K562 (cell line): ENCODE results near the gene RALB. TPM values are rescaled to one million over a fixed set of nuclear protein-coding genes. Genes with fewer than 3 reads are reported as not detected.

Experiments
- ARID3B ChIP-seq: fragments of 250-450 bp; sonication (Bioruptor Pico); IDR thresholded peaks from 2 replicates; pipeline ENCODE4 v1.4.0; 2020; ENCODE audit warnings: borderline replicate concordance
- CEBPB ChIP-seq: fragments of 450-650 bp; IDR thresholded peaks from 2 replicates; pipeline ENCODE4 v1.6.1; 2016; ENCODE audit warnings: missing genetic modification characterization, missing compliant biosample characterization
- ESRRA ChIP-seq: fragments of 450-650 bp; IDR thresholded peaks from 2 replicates; pipeline ENCODE4 v1.6.1; 2014; ENCODE audit warnings: low read depth, mild to moderate bottlenecking, moderate library complexity, borderline replicate concordance
- EWSR1 ChIP-seq: fragments of 450-650 bp; IDR thresholded peaks from 2 replicates; pipeline ENCODE4 v1.6.1; 2018; ENCODE audit warnings: borderline replicate concordance, mild to moderate bottlenecking, low read depth, moderate library complexity; ENCODE audit not compliant: partially characterized antibody
- FOSL1 ChIP-seq: fragments of 200-800 bp; sonication (Bioruptor generic); conservative IDR thresholded peaks from 2 replicates; pipeline ENCODE4 v1.6.1; 2016; ENCODE audit warnings: missing genetic modification characterization, missing compliant biosample characterization
- GTF2E2 ChIP-seq: fragments of 200-800 bp; sonication (Bioruptor generic); IDR thresholded peaks from 2 replicates; pipeline ENCODE4 v1.6.1; 2016; ENCODE audit warnings: missing genetic modification characterization, missing compliant biosample characterization
- NR1H2 ChIP-seq: sonication (generic); formaldehyde crosslinking; IDR thresholded peaks from 2 replicates; pipeline ENCODE4 v1.4.0; 2020; ENCODE audit warnings: mild to moderate bottlenecking, missing genetic modification reagents
- POLR3A ChIP-seq: IDR thresholded peaks from 2 replicates; pipeline ENCODE4 v1.6.1; 2011; ENCODE audit warnings: borderline replicate concordance, mild to moderate bottlenecking, moderate library complexity; ENCODE audit not compliant: insufficient read length, insufficient read depth; ENCODE audit errors: extremely low read depth
- PYGO2 ChIP-seq: fragments of 450-650 bp; IDR thresholded peaks from 2 replicates; pipeline ENCODE4 v1.6.1; 2016; ENCODE audit warnings: mild to moderate bottlenecking, missing genetic modification characterization, moderate library complexity, missing compliant biosample characterization
- RBBP5 ChIP-seq: fragments of 200-600 bp; sonication (generic); IDR thresholded peaks from 2 replicates; pipeline ENCODE4 v1.6.1; 2012; ENCODE audit warnings: borderline replicate concordance, mild to moderate bottlenecking, low read length, control low read depth, inconsistent platforms; ENCODE audit not compliant: insufficient read depth, poor library complexity, severe bottlenecking
- TSC22D4 ChIP-seq: fragments of 450-650 bp; IDR thresholded peaks from 2 replicates; pipeline ENCODE4 v1.6.1; 2016; ENCODE audit warnings: missing genetic modification characterization, missing biosample characterization, control low read depth
- ZFX ChIP-seq: sonication (generic); formaldehyde crosslinking; IDR thresholded peaks from 2 replicates; pipeline ENCODE4 v1.8.0; 2022; ENCODE audit warnings: mild to moderate bottlenecking, missing genetic modification reagents, moderate library complexity
- ZNF12 ChIP-seq: sonication (generic); formaldehyde crosslinking; IDR thresholded peaks from 2 replicates; pipeline ENCODE4 v1.4.0; 2020; ENCODE audit warnings: mild to moderate bottlenecking, missing genetic modification reagents
- ZNF146 ChIP-seq: IDR thresholded peaks from one replicate; pipeline ENCODE4 v1.6.1; 2018; ENCODE audit warnings: missing compliant biosample characterization; ENCODE audit not compliant: unreplicated experiment
- polyA plus RNA-seq, 8 experiments: library from polyadenylated mRNA; depleted of rRNA in 4 of 8; stranded (reverse) in 5 of 8; unstranded in 3 of 8; fragments of >200 nt; fragmentation: Nextera tagmentation in 2 of 8; fragmentation: Illumina TruSeq in 1 of 8; extraction: Ambion mirVana in 2 of 8; extraction: Trizol in 1 of 8; gene quantifications; 2 replicates each; pipeline versions ENCODE4 v1.2.1 to v1.2.3, GENCODE V29; 2011 to 2014; ENCODE audit warnings: inconsistent platforms in 1 of 8, missing spikeins in 1 of 8
- total RNA-seq, 7 experiments: library from RNA; depleted of rRNA in 6 of 7; stranded (reverse); fragments of >200 nt in 6 of 7; fragmentation: Illumina TruSeq in 2 of 7; extraction: Trizol in 2 of 7; gene quantifications; 2 replicates each; pipeline versions ENCODE4 v1.2.1 to v1.2.3, GENCODE V29; 2011 to 2021; ENCODE audit warnings: low replicate concordance in 1 of 7
- TF ChIP-seq, protein P1 (sequence below): sonication (generic); formaldehyde crosslinking; IDR thresholded peaks from 2 replicates; pipeline ENCODE4 v1.8.0; 2022; ENCODE audit warnings: mild to moderate bottlenecking, missing genetic modification reagents
- TF ChIP-seq, protein P2 (sequence below): sonication (generic); formaldehyde crosslinking; IDR thresholded peaks from 2 replicates; pipeline ENCODE4 v1.8.1; 2022; ENCODE audit warnings: missing genetic modification reagents
- TF ChIP-seq, protein P3 (sequence below): fragments of 450-650 bp; formaldehyde crosslinking; IDR thresholded peaks from 2 replicates; pipeline ENCODE4 v1.4.0; 2022; ENCODE audit warnings: missing genetic modification characterization

The RALB gene
- total and polyA plus RNA-seq, 9 of the 15 experiments (the other 6 are each of a cell fraction or from before 2014, with no cell fraction given): 14.8 to 65.6 (median 38.4) TPM

DNA sequence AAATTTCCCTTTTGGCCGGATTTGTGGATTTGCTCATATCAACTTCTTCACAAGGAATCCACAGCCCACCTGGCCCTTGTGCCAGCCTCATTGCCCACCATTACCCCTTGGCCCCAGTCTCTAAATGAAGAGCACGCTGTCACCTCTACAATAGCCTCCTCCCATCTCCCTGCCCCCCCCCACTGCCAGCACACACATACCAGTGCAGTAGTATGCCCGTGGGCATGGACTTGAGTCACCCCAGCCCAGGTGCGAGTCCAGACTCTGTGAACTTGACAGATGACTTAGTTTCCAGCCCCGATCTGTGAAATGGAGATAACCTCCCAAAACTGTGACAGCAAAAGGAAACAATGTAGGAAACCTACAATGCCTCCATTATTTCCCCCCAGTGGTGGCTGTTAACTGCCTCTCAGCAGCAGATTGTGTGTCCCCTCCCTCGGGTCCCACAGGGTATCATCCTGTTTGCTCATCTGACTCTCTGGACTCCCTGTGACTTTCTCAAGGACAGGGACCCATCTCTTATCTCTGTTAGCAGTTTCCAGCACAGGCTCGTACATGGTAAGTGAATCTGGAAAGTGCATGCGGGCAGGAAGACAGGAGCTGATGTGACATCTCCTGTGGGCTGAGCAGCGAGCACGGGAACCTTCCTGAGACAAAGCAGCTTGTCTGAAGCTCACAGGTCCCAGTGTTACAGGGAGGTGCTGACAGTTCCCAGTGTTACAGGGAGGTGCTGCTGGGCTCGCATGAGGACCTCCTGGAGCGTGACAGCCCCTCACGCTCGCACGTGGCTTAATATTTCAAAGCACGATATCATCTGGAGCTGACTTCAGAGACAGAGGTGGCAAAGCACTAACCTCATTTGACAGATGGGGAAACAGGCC is 25.3 kb upstream of the RALB start (continued):
- TF ChIP-seq, protein P1, sequence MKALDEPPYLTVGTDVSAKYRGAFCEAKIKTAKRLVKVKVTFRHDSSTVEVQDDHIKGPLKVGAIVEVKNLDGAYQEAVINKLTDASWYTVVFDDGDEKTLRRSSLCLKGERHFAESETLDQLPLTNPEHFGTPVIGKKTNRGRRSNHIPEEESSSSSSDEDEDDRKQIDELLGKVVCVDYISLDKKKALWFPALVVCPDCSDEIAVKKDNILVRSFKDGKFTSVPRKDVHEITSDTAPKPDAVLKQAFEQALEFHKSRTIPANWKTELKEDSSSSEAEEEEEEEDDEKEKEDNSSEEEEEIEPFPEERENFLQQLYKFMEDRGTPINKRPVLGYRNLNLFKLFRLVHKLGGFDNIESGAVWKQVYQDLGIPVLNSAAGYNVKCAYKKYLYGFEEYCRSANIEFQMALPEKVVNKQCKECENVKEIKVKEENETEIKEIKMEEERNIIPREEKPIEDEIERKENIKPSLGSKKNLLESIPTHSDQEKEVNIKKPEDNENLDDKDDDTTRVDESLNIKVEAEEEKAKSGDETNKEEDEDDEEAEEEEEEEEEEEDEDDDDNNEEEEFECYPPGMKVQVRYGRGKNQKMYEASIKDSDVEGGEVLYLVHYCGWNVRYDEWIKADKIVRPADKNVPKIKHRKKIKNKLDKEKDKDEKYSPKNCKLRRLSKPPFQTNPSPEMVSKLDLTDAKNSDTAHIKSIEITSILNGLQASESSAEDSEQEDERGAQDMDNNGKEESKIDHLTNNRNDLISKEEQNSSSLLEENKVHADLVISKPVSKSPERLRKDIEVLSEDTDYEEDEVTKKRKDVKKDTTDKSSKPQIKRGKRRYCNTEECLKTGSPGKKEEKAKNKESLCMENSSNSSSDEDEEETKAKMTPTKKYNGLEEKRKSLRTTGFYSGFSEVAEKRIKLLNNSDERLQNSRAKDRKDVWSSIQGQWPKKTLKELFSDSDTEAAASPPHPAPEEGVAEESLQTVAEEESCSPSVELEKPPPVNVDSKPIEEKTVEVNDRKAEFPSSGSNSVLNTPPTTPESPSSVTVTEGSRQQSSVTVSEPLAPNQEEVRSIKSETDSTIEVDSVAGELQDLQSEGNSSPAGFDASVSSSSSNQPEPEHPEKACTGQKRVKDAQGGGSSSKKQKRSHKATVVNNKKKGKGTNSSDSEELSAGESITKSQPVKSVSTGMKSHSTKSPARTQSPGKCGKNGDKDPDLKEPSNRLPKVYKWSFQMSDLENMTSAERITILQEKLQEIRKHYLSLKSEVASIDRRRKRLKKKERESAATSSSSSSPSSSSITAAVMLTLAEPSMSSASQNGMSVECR (CRISPR knock-in tag): 0 out of 2 replicates have a peak, but pooled peaks have one; percentile 32
- no peak for TF ChIP-seq EWSR1
- no peak for TF ChIP-seq PYGO2 (tag)
- no peak for TF ChIP-seq ZNF12 (CRISPR knock-in tag)
- peak; percentile 4 for TF ChIP-seq RBBP5
- no peak for TF ChIP-seq ARID3B (CRISPR knock-in tag)
- TF ChIP-seq FOSL1 (tag): no peak
- TF ChIP-seq TSC22D4 (tag): no peak
- TF ChIP-seq, protein P2, sequence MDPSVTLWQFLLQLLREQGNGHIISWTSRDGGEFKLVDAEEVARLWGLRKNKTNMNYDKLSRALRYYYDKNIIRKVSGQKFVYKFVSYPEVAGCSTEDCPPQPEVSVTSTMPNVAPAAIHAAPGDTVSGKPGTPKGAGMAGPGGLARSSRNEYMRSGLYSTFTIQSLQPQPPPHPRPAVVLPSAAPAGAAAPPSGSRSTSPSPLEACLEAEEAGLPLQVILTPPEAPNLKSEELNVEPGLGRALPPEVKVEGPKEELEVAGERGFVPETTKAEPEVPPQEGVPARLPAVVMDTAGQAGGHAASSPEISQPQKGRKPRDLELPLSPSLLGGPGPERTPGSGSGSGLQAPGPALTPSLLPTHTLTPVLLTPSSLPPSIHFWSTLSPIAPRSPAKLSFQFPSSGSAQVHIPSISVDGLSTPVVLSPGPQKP: no peak
- TF ChIP-seq NR1H2 (CRISPR knock-in tag): no peak
- TF ChIP-seq POLR3A: no peak
- TF ChIP-seq ZNF146 (CRISPR knock-in tag): no peak
- TF ChIP-seq ZFX (CRISPR knock-in tag): no peak
- no peak for TF ChIP-seq GTF2E2 (tag)
- TF ChIP-seq, protein P3, sequence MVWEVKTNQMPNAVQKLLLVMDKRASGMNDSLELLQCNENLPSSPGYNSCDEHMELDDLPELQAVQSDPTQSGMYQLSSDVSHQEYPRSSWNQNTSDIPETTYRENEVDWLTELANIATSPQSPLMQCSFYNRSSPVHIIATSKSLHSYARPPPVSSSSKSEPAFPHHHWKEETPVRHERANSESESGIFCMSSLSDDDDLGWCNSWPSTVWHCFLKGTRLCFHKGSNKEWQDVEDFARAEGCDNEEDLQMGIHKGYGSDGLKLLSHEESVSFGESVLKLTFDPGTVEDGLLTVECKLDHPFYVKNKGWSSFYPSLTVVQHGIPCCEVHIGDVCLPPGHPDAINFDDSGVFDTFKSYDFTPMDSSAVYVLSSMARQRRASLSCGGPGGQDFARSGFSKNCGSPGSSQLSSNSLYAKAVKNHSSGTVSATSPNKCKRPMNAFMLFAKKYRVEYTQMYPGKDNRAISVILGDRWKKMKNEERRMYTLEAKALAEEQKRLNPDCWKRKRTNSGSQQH (CRISPR knock-in tag): no peak
- TF ChIP-seq CEBPB (tag): no peak
- peak; percentile 94 for TF ChIP-seq ESRRA
